ENCODE results near the gene ARSB. TPM values are rescaled to one million over a fixed set of nuclear protein-coding genes. Genes with fewer than 3 reads are reported as not detected.
"Not testable (repeated sequence)": the region's sequence is repeated elsewhere in the genome, so short reads cannot be mapped to it uniquely, and the experiment has no call there.

The ARSB gene
- total RNA-seq, 1 donor from 2014 or later = 14.3 TPM

GRCh38 chr5:78734950-78735349 lies 250.2 kb downstream of the ARSB start:
- no peak for DNase-seq
- H3K9me3 ChIP-seq (replicated peaks) = peaks cover 18% of the 10 kb centered on the region
- TF ChIP-seq CTCF (IDR thresholded peaks at IDR 0.05; ENCODE audit: borderline replicate concordance) = no peak
- H3K27ac ChIP-seq (replicated peaks) = no peak overlapping the region
- intact Hi-C loops (cut with micrococcal nuclease) = no loop called here
- no peaks in the 10 kb centered on the region for H3K27me3 ChIP-seq (ENCODE audit: low read depth)
- no peaks in the 10 kb centered on the region for H3K36me3 ChIP-seq
- no peak overlapping the region for H3K4me3 ChIP-seq
- H3K4me1 ChIP-seq = no peaks in the 10 kb centered on the region

GRCh38 chr5:78734094-78734845 lies 250.8 kb downstream of the ARSB start:
- peaks cover 18% of the 10 kb centered on the region for H3K9me3 ChIP-seq (replicated peaks)
- no peak overlapping the region for H3K4me3 ChIP-seq
- H3K4me1 ChIP-seq = no peaks in the 10 kb centered on the region
- no peak for DNase-seq
- intact Hi-C loops (cut with micrococcal nuclease) = no loop called here
- no peaks in the 10 kb centered on the region for H3K27me3 ChIP-seq (ENCODE audit: low read depth)
- H3K27ac ChIP-seq (replicated peaks) = no peak overlapping the region
- no peak for TF ChIP-seq CTCF (IDR thresholded peaks at IDR 0.05; ENCODE audit: borderline replicate concordance)
- H3K36me3 ChIP-seq = no peaks in the 10 kb centered on the region

GRCh38 chr5:78732721-78733120 lies 252.4 kb downstream of the ARSB start:
- H3K4me1 ChIP-seq; intact Hi-C loops (cut with micrococcal nuclease); H3K36me3 ChIP-seq; DNase-seq; H3K4me3 ChIP-seq; H3K27ac ChIP-seq (replicated peaks); H3K27me3 ChIP-seq (ENCODE audit: low read depth): not testable (repeated sequence)
- H3K9me3 ChIP-seq (replicated peaks) = peaks cover 18% of the 10 kb centered on the region

GRCh38 chr5:78731884-78732283 lies 253.2 kb downstream of the ARSB start:
- no peak for TF ChIP-seq CTCF (IDR thresholded peaks at IDR 0.05; ENCODE audit: borderline replicate concordance)
- Histone ChIP-seq H3K9me3 (replicated peaks) (peaks cover 18% of the 10 kb centered on the region), H3K4me3 (no peak overlapping the region), H3K27ac (replicated peaks) (no peak overlapping the region), H3K36me3 (no peaks in the 10 kb centered on the region), H3K4me1 (no peaks in the 10 kb centered on the region), H3K27me3 (ENCODE audit: low read depth) (no peaks in the 10 kb centered on the region)
- intact Hi-C loops (cut with micrococcal nuclease) = no loop called here
- DNase-seq = no peak

GRCh38 chr5:78730300-78731094 lies 254.6 kb downstream of the ARSB start:
- DNase-seq = no peak
- no peak overlapping the region for H3K27ac ChIP-seq (replicated peaks)
- H3K9me3 ChIP-seq (replicated peaks) = peaks cover 10% of the 10 kb centered on the region
- H3K36me3 ChIP-seq = no peaks in the 10 kb centered on the region
- TF ChIP-seq CTCF (IDR thresholded peaks at IDR 0.05; ENCODE audit: borderline replicate concordance) = no peak
- no peaks in the 10 kb centered on the region for H3K4me1 ChIP-seq
- intact Hi-C loops (cut with micrococcal nuclease) = no loop called here
- no peak overlapping the region for H3K4me3 ChIP-seq
- no peaks in the 10 kb centered on the region for H3K27me3 ChIP-seq (ENCODE audit: low read depth)

All from left ventricle myocardium inferior (tissue), 1 donor.